Kasumi-1 (cell line): ENCODE measurements around the gene MYO5C.

Experiments
- DNase-seq, 2 experiments: peaks; one replicate each; lab custom pipeline; 2025; lab: John Stamatoyannopoulos, UW

Gene MYO5C

GRCh38 chr15:52278636-52279367 is 16.8 kb downstream of the MYO5C start:
- DNase-seq = no peak

GRCh38 chr15:52278135-52278534 is 17.5 kb downstream of the MYO5C start:
- no peak for DNase-seq

- no peak for DNase-seq
Observed at GRCh38 chr15:52277575-52277974, 18.0 kb downstream of the MYO5C start.

- DNase-seq = no peak
Observed at GRCh38 chr15:52276256-52276770, 19.3 kb downstream of the MYO5C start.

GRCh38 chr15:52263563-52264282 is 31.9 kb downstream of the MYO5C start:
- DNase-seq = no peak

- DNase-seq = no peak
Observed at GRCh38 chr15:52262364-52262763, 33.2 kb downstream of the MYO5C start.

GRCh38 chr15:52261498-52262242 is 33.9 kb downstream of the MYO5C start:
- peak; percentile 3 to 7 for DNase-seq

- DNase-seq = no peak
Observed at GRCh38 chr15:52261026-52261425, 34.6 kb downstream of the MYO5C start.

GRCh38 chr15:52259503-52259902 is 36.1 kb downstream of the MYO5C start:
- no peak for DNase-seq

GRCh38 chr15:52258461-52258860 is 37.1 kb downstream of the MYO5C start:
- DNase-seq = no peak

- no peak for DNase-seq
Observed at GRCh38 chr15:52257734-52258062, 37.9 kb downstream of the MYO5C start.

GRCh38 chr15:52256930-52257733 is 38.5 kb downstream of the MYO5C start:
- no peak for DNase-seq

- peak; percentile 76 to 81 for DNase-seq
Observed at GRCh38 chr15:52256366-52256765, 39.2 kb downstream of the MYO5C start.

- DNase-seq = no peak
Observed at GRCh38 chr15:52255935-52256334, 39.7 kb downstream of the MYO5C start.

- DNase-seq = no peak
Observed at GRCh38 chr15:52255008-52255407, 40.6 kb downstream of the MYO5C start.

GRCh38 chr15:52254391-52254790 is 41.2 kb downstream of the MYO5C start:
- DNase-seq = peak; percentile 18 to 40

- DNase-seq = no peak
Observed at GRCh38 chr15:52252781-52253180, 42.8 kb downstream of the MYO5C start.

GRCh38 chr15:52251144-52251860 is 44.3 kb downstream of the MYO5C start:
- DNase-seq = no peak

GRCh38 chr15:52247461-52247860 is 48.1 kb downstream of the MYO5C start:
- DNase-seq = no peak

GRCh38 chr15:52246686-52247431 is 48.7 kb downstream of the MYO5C start:
- peak; percentile 15 to 18 for DNase-seq
